Lower lobe of right lung (tissue), 2 donors: Measurements from ENCODE around the gene GPR176. TPM values are rescaled to one million over a fixed set of nuclear protein-coding genes. Genes with fewer than 3 reads are reported as not detected.

ENCODE experiments used
- ATAC-seq, 2 donors: fragments of 200-7000 bp; cut with Tn5 transposase; one replicate each; pipeline ENCODE4 v1.9.1; 2020 to 2022; ENCODE audit warnings: mild to moderate bottlenecking in 2 of 2, moderate library complexity in 2 of 2
- DNase-seq: peaks from one replicate; pipeline ENCODE4 v3.0.0-alpha.2; 2020
- H3K27ac ChIP-seq: fragments of 200-600 bp; one replicate; pipeline ENCODE4 v1.8.0; 2022
- H3K27me3 ChIP-seq: fragments of 200-600 bp; one replicate; pipeline ENCODE4 v1.8.0; 2022; ENCODE audit warnings: low read depth
- H3K36me3 ChIP-seq: fragments of 200-600 bp; one replicate; pipeline ENCODE4 v1.8.0; 2022; ENCODE audit warnings: mild to moderate bottlenecking
- H3K4me1 ChIP-seq: fragments of 200-600 bp; one replicate; pipeline ENCODE4 v1.8.0; 2022
- H3K4me3 ChIP-seq: fragments of 200-600 bp; one replicate; pipeline ENCODE4 v1.8.0; 2022; ENCODE audit warnings: mild to moderate bottlenecking
- H3K9me3 ChIP-seq: fragments of 200-600 bp; one replicate; pipeline ENCODE4 v1.8.0; 2022
- intact Hi-C: fragments of 100-400 bp; cut with DNase I; formaldehyde crosslinking; loops from one replicate; pipeline ENCODE4 v1.11.0; 2022
- total RNA-seq: library from RNA; stranded (reverse); fragmentation: NEBNext Ultra II Directional; extraction: Animal tissue kit (Norgen Biotek cat#: 25700); gene quantifications from one replicate; pipeline ENCODE4 v1.2.1, GENCODE V29; 2021
- TF ChIP-seq, protein P1 (sequence below): fragments of 200-600 bp; IDR thresholded peaks from one replicate; pipeline ENCODE4 v1.8.0; 2022; ENCODE audit warnings: antibody characterized with exemption, mild to moderate bottlenecking
- donor health status: DM: no; HTN: yes; CAD: no; lungs with severe emphysema.

The GPR176 gene
- total RNA-seq, 1 donor from 2014 or later, result 2.4 TPM

DNA sequence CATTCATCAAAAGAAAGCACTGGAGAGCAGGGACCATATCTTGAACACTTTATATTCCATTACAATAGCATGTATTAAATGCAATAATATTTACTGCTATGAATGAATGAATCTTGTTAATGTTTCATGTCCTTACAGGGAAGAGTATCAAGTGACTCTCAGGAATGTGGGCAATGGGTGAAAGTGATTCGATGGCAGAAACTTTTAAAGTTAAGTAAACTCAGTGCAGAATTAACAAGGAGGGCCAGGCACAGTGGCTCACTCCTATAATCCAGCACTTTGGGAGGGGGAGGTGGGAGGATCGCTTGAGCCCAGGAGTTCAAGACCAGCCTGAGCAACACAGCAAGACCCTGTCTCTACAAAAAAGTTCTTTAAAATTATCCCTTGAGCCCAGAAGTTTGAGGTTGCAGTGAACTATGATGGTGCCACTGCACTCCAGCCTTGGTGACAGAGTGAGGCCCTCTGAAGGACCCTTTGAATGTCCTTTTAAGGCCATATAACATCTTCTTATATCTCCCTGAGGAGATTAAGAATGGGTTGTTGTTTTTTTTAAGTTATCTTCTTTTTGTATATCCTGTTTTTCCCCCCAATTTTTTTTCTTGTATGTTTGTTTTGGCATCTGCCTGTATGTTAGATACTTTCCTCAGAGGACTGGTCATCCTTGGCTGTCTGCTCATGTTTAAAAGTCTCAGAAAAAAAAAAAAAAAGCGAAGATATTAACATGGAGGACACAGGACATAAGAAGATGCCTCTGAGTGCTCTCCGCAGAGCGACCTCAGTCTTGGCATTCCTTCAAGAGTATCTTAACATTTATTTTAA is 127.8 kb downstream of the GPR176 start:
- ATAC-seq, result no peak
- no peak overlapping the region for H3K4me3 ChIP-seq
- intact Hi-C loops, result no loop called here
- no peaks in the 10 kb centered on the region for H3K36me3 ChIP-seq
- no peaks in the 10 kb centered on the region for H3K9me3 ChIP-seq
- H3K27ac ChIP-seq, result no peak overlapping the region
- H3K27me3 ChIP-seq, result no peaks in the 10 kb centered on the region
- no peaks in the 10 kb centered on the region for H3K4me1 ChIP-seq
- TF ChIP-seq, protein P1, sequence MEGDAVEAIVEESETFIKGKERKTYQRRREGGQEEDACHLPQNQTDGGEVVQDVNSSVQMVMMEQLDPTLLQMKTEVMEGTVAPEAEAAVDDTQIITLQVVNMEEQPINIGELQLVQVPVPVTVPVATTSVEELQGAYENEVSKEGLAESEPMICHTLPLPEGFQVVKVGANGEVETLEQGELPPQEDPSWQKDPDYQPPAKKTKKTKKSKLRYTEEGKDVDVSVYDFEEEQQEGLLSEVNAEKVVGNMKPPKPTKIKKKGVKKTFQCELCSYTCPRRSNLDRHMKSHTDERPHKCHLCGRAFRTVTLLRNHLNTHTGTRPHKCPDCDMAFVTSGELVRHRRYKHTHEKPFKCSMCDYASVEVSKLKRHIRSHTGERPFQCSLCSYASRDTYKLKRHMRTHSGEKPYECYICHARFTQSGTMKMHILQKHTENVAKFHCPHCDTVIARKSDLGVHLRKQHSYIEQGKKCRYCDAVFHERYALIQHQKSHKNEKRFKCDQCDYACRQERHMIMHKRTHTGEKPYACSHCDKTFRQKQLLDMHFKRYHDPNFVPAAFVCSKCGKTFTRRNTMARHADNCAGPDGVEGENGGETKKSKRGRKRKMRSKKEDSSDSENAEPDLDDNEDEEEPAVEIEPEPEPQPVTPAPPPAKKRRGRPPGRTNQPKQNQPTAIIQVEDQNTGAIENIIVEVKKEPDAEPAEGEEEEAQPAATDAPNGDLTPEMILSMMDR, result no peak
- DNase-seq, result no peak

DNA sequence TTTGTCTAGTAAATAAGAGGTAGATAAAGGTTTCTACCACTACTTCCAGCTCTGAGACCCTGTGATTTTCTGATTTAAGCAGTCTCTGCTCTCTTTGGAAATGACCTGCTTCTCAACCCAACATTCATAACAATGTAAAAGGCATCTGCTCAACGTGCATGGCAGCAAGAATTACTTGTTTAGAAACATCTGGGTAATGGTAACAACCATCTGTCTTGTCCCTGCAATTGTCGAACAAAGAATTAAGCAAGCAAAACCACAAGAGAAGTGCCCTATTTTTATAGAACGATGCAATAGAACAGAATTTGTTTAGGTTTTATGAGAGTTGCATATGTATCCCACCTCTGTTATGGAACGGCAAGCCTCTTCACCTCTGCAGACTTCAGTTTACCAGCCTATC is 130.3 kb downstream of the GPR176 start:
- H3K9me3 ChIP-seq, result no peaks in the 10 kb centered on the region
- TF ChIP-seq, protein P1, result no peak
- H3K4me1 ChIP-seq, result peaks cover 7% of the 10 kb centered on the region
- no peak for DNase-seq
- H3K4me3 ChIP-seq, result no peak overlapping the region
- intact Hi-C loops, result loop anchor here (5.0 kb wide), 1 partner anchor 88 kb away; no protein-coding TSS in a partner anchor
- H3K27me3 ChIP-seq, result no peaks in the 10 kb centered on the region
- no peak overlapping the region for H3K27ac ChIP-seq
- H3K36me3 ChIP-seq, result no peaks in the 10 kb centered on the region
- no peak for ATAC-seq

DNA sequence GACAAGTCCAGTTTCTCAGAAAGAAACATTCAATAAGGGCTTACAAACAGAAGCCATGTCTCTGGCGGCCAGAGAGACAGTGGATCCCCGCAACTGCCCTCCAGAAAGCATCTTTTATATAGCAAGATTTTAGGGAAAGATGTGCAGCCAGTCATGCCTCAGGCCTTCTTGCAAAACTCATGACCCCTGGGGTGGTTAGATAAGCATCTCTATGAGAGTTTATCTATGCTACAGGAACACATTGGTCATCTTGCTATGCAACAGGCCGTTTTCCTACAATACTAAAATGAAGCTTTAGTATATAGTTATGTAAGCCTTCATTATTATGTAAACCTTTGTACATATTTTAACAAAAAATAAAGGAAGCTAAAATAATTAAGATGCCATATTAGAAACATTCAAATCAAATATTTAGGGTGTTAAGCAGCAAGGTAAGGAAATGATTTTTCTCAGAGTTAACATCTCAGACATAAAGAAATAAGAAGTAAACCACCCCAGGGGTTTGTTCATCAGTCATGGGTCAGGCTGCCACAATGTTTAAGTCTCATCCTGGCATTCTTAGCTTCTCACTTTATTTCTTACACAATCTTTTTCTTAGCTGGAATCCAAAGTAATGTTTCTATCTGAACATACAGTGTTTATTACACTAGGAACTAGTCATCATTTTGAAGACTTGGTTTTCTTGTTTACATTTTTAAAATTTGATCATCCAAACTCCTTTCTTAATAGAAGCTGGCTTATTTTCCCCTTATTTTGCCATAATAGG is 131.1 kb downstream of the GPR176 start:
- TF ChIP-seq, protein P1, result no peak
- Histone ChIP-seq H3K27me3 (no peaks in the 10 kb centered on the region), H3K9me3 (no peaks in the 10 kb centered on the region), H3K36me3 (no peaks in the 10 kb centered on the region), H3K4me1 (peaks cover 14% of the 10 kb centered on the region), H3K27ac (no peak overlapping the region), H3K4me3 (no peak overlapping the region)
- intact Hi-C loops, result loop anchor here (5.0 kb wide), 1 partner anchor 88 kb away; no protein-coding TSS in a partner anchor
- DNase-seq (no peak), ATAC-seq (no peak)

DNA sequence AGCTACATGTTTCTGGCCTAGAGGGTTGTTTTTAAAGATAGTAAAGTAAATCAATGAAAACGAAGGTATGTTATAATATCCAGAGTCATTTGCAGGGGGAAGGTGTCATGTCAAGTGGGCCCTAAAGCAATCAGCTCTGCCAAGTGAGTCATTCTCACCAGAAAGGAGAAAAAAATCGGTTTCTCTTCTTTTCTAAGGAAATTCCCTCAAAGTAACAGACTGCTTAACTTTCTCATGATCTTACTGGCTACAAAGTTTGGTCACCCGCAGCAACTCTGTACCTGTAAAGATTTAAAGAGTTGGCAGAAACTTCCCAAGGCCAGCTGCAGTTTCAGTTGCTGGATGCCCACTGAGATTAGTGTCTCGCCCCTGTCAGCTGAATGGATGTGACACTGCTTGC is 132.0 kb downstream of the GPR176 start:
- no peak for ATAC-seq
- H3K27me3 ChIP-seq, result no peaks in the 10 kb centered on the region
- H3K4me3 ChIP-seq, result no peak overlapping the region
- H3K9me3 ChIP-seq, result no peaks in the 10 kb centered on the region
- no peaks in the 10 kb centered on the region for H3K36me3 ChIP-seq
- H3K4me1 ChIP-seq, result peaks cover 22% of the 10 kb centered on the region
- no peak overlapping the region for H3K27ac ChIP-seq
- DNase-seq, result no peak
- TF ChIP-seq, protein P1, result no peak
- intact Hi-C loops, result loop anchor here (5.0 kb wide), 1 partner anchor 89 kb away; no protein-coding TSS in a partner anchor

DNA sequence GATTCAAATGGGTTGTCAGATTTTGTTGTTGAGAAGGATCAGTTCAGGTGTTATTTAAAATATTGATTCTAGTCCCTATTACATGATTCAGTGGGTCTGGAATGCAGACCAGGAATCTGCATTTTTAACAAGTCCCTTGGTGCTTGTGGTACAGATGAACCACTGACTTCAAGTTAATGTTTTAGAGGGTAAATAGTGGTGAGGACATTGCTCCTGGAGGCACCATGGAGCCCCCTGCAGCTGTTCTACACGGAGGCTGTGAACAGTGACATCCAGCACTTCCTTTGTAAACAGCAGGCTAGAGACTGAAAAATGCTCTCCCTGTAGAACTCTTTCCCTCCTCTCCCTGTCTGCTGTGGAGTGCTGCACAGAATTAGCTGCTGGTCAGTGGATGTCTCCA is 132.6 kb downstream of the GPR176 start:
- TF ChIP-seq, protein P1, result no peak
- H3K9me3 ChIP-seq, result no peaks in the 10 kb centered on the region
- no peaks in the 10 kb centered on the region for H3K36me3 ChIP-seq
- DNase-seq (no peak), ATAC-seq (no peak)
- H3K4me3 ChIP-seq, result no peak overlapping the region
- H3K27ac ChIP-seq, result no peak overlapping the region
- no peaks in the 10 kb centered on the region for H3K27me3 ChIP-seq
- H3K4me1 ChIP-seq, result peaks cover 23% of the 10 kb centered on the region
- intact Hi-C loops, result loop anchor here (5.0 kb wide), 1 partner anchor 90 kb away; no protein-coding TSS in a partner anchor
